Measurements from ENCODE around the gene TTC16.

DNA sequence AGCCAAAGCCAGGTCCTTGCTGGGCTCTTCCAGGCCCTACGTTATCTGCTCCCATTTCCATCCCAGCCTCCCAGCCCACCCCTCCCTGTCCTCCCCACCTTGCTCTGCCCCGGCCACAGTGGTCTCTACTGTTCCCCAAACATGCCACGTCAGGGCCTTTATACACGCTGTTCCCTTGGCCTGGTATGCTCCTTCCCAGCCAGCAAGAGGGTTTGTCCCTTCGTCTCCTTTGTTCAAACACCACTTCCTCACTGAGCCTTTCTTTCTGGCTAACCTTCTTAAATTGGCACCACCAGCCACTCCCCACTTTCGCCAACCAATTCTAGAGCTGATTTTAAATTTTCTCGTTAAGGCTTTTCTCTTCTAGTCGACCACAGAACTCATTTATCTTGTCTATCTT is 52.8 kb downstream of the TTC16 start:
- TF ChIP-seq, protein P1, sequence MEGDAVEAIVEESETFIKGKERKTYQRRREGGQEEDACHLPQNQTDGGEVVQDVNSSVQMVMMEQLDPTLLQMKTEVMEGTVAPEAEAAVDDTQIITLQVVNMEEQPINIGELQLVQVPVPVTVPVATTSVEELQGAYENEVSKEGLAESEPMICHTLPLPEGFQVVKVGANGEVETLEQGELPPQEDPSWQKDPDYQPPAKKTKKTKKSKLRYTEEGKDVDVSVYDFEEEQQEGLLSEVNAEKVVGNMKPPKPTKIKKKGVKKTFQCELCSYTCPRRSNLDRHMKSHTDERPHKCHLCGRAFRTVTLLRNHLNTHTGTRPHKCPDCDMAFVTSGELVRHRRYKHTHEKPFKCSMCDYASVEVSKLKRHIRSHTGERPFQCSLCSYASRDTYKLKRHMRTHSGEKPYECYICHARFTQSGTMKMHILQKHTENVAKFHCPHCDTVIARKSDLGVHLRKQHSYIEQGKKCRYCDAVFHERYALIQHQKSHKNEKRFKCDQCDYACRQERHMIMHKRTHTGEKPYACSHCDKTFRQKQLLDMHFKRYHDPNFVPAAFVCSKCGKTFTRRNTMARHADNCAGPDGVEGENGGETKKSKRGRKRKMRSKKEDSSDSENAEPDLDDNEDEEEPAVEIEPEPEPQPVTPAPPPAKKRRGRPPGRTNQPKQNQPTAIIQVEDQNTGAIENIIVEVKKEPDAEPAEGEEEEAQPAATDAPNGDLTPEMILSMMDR (IDR thresholded peaks at IDR 0.05) = no peak
- TF ChIP-seq GABPB1 (CRISPR knock-in tag; IDR thresholded peaks at IDR 0.05) (no peak), EMX1 (CRISPR knock-in tag; IDR thresholded peaks at IDR 0.05) (no peak), GRHL2 (CRISPR knock-in tag; IDR thresholded peaks at IDR 0.05; ENCODE audit: insufficient replicate concordance, severe bottlenecking) (no peak), RELA (CRISPR knock-in tag; IDR thresholded peaks at IDR 0.05; ENCODE audit: borderline replicate concordance) (no peak), ETV6 (CRISPR knock-in tag; IDR thresholded peaks at IDR 0.05) (no peak), ZNF121 (CRISPR knock-in tag; IDR thresholded peaks at IDR 0.05) (no peak), CREB1 (CRISPR knock-in tag; IDR thresholded peaks at IDR 0.05) (no peak), SMAD3 (CRISPR knock-in tag; IDR thresholded peaks at IDR 0.05; ENCODE audit: borderline replicate concordance) (no peak), GTF2I (CRISPR knock-in tag; conservative IDR thresholded peaks at IDR 0.05) (no peak), TEAD4 (CRISPR knock-in tag; IDR thresholded peaks at IDR 0.05) (no peak)
- TF ChIP-seq, protein P2, sequence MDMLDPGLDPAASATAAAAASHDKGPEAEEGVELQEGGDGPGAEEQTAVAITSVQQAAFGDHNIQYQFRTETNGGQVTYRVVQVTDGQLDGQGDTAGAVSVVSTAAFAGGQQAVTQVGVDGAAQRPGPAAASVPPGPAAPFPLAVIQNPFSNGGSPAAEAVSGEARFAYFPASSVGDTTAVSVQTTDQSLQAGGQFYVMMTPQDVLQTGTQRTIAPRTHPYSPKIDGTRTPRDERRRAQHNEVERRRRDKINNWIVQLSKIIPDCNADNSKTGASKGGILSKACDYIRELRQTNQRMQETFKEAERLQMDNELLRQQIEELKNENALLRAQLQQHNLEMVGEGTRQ (CRISPR knock-in tag; IDR thresholded peaks at IDR 0.05) = no peak
- TF ChIP-seq, protein P3, sequence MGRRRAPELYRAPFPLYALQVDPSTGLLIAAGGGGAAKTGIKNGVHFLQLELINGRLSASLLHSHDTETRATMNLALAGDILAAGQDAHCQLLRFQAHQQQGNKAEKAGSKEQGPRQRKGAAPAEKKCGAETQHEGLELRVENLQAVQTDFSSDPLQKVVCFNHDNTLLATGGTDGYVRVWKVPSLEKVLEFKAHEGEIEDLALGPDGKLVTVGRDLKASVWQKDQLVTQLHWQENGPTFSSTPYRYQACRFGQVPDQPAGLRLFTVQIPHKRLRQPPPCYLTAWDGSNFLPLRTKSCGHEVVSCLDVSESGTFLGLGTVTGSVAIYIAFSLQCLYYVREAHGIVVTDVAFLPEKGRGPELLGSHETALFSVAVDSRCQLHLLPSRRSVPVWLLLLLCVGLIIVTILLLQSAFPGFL (CRISPR knock-in tag; IDR thresholded peaks at IDR 0.05; ENCODE audit: borderline replicate concordance) = no peak
- TF ChIP-seq, protein P4, sequence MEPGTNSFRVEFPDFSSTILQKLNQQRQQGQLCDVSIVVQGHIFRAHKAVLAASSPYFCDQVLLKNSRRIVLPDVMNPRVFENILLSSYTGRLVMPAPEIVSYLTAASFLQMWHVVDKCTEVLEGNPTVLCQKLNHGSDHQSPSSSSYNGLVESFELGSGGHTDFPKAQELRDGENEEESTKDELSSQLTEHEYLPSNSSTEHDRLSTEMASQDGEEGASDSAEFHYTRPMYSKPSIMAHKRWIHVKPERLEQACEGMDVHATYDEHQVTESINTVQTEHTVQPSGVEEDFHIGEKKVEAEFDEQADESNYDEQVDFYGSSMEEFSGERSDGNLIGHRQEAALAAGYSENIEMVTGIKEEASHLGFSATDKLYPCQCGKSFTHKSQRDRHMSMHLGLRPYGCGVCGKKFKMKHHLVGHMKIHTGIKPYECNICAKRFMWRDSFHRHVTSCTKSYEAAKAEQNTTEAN (CRISPR knock-in tag; IDR thresholded peaks at IDR 0.05) = no peak
